Measurements from ENCODE around the gene CACNA1I. TPM values are rescaled to one million over a fixed set of nuclear protein-coding genes. Genes with fewer than 3 reads are reported as not detected.

CACNA1I gene
- total RNA-seq, 6 experiments from 2014 or later: not detected

GRCh38 chr22:39603345-39603744 is 32.8 kb downstream of the CACNA1I start:
- H3K27ac Mint-ChIP-seq: no peak overlapping the region
- DNase-seq: no peak
- H3K27me3 Mint-ChIP-seq (ENCODE audit: insufficient read depth): peaks cover 40% of the 10 kb centered on the region
- no peak overlapping the region for H3K4me3 Mint-ChIP-seq
- H3K9me3 Mint-ChIP-seq: peaks cover 7% of the 10 kb centered on the region; the same call in 1 of the 2 replicates
- no peak for TF ChIP-seq CTCF (IDR thresholded peaks at IDR 0.05)
- H3K4me1 Mint-ChIP-seq (ENCODE audit: low read depth): peaks cover 6% of the 10 kb centered on the region
- H3K36me3 Mint-ChIP-seq (ENCODE audit: low read depth): no peaks in the 10 kb centered on the region

- DNase-seq: no peak
- Mint-ChIP-seq H3K9me3 (peaks cover 4% of the 10 kb centered on the region; the same call in 1 of the 2 replicates), H3K4me3 (no peak overlapping the region), H3K36me3 (ENCODE audit: low read depth) (no peaks in the 10 kb centered on the region), H3K27me3 (ENCODE audit: insufficient read depth) (peaks cover 49% of the 10 kb centered on the region), H3K4me1 (ENCODE audit: low read depth) (peaks cover 6% of the 10 kb centered on the region), H3K27ac (no peak overlapping the region)
- no peak for TF ChIP-seq CTCF (IDR thresholded peaks at IDR 0.05)
These were observed 39.7 kb downstream of the CACNA1I start for GRCh38 chr22:39610246-39610645.

GRCh38 chr22:39610766-39611165 is 40.2 kb downstream of the CACNA1I start:
- Mint-ChIP-seq H3K4me1 (ENCODE audit: low read depth) (peaks cover 6% of the 10 kb centered on the region), H3K36me3 (ENCODE audit: low read depth) (no peaks in the 10 kb centered on the region), H3K27me3 (ENCODE audit: insufficient read depth) (peaks cover 49% of the 10 kb centered on the region), H3K9me3 (peaks cover 4% of the 10 kb centered on the region; the same call in 1 of the 2 replicates), H3K4me3 (no peak overlapping the region), H3K27ac (no peak overlapping the region)
- no peak for TF ChIP-seq CTCF (IDR thresholded peaks at IDR 0.05)
- DNase-seq: no peak

GRCh38 chr22:39611360-39611759 is 40.8 kb downstream of the CACNA1I start:
- no peak overlapping the region for H3K4me3 Mint-ChIP-seq
- H3K36me3 Mint-ChIP-seq (ENCODE audit: low read depth): no peaks in the 10 kb centered on the region
- peaks cover 53% of the 10 kb centered on the region for H3K27me3 Mint-ChIP-seq (ENCODE audit: insufficient read depth)
- no peak overlapping the region for H3K27ac Mint-ChIP-seq
- peaks cover 6% of the 10 kb centered on the region for H3K4me1 Mint-ChIP-seq (ENCODE audit: low read depth)
- no peak for DNase-seq
- peaks cover 4% of the 10 kb centered on the region; the same call in 1 of the 2 replicates for H3K9me3 Mint-ChIP-seq
- TF ChIP-seq CTCF (IDR thresholded peaks at IDR 0.05): no peak

GRCh38 chr22:39612811-39613548 is 42.4 kb downstream of the CACNA1I start:
- Mint-ChIP-seq H3K36me3 (ENCODE audit: low read depth) (no peaks in the 10 kb centered on the region), H3K9me3 (peaks cover 4% of the 10 kb centered on the region; the same call in 1 of the 2 replicates), H3K27me3 (ENCODE audit: insufficient read depth) (peaks cover 48% of the 10 kb centered on the region), H3K4me1 (ENCODE audit: low read depth) (no peaks in the 10 kb centered on the region), H3K4me3 (no peak overlapping the region), H3K27ac (no peak overlapping the region)
- no peak for TF ChIP-seq CTCF (IDR thresholded peaks at IDR 0.05)
- DNase-seq: no peak
